GM23248 (cell line): ENCODE measurements around the gene ASRGL1. TPM values are rescaled to one million over a fixed set of nuclear protein-coding genes. Genes with fewer than 3 reads are reported as not detected.

ENCODE experiments used
- DNase-seq: peaks from one replicate; pipeline ENCODE4 v3.0.0-alpha.2; 2015
- H2AFZ ChIP-seq: fragments of 200-600 bp; sonication (generic); 2 replicates; pipeline ENCODE4 v1.6.1; 2016; ENCODE audit warnings: antibody characterized with exemption
- H3F3A ChIP-seq: fragments of 200-600 bp; sonication (generic); 2 replicates; pipeline ENCODE4 v1.6.1; 2016; ENCODE audit warnings: mild to moderate bottlenecking, antibody characterized with exemption, mixed run types; ENCODE audit not compliant: insufficient read depth
- H3K27ac ChIP-seq: fragments of 200-600 bp; sonication (generic); 2 replicates; pipeline ENCODE4 v1.5.1; 2016; ENCODE audit warnings: mild to moderate bottlenecking
- H3K27me3 ChIP-seq: fragments of 200-600 bp; sonication (generic); replicated peaks from 2 replicates; pipeline ENCODE4 v1.6.1; 2016; ENCODE audit warnings: mild to moderate bottlenecking; ENCODE audit not compliant: insufficient read depth
- H3K36me3 ChIP-seq: fragments of 200-600 bp; sonication (generic); 2 replicates; pipeline ENCODE4 v1.6.1; 2016; ENCODE audit warnings: low read depth, mild to moderate bottlenecking
- H3K4me1 ChIP-seq: fragments of 200-600 bp; sonication (generic); 2 replicates; pipeline ENCODE4 v1.6.1; 2016; ENCODE audit warnings: mild to moderate bottlenecking; ENCODE audit not compliant: insufficient read depth
- H3K4me2 ChIP-seq: fragments of 200-600 bp; sonication (generic); one replicate; pipeline ENCODE4 v1.6.1; 2016; ENCODE audit warnings: mild to moderate bottlenecking; ENCODE audit not compliant: unreplicated experiment
- H3K4me3 ChIP-seq: fragments of 200-600 bp; sonication (generic); 2 replicates; pipeline ENCODE4 v1.5.1; 2016; ENCODE audit warnings: mild to moderate bottlenecking
- H3K79me2 ChIP-seq: fragments of 200-600 bp; sonication (generic); 2 replicates; pipeline ENCODE4 v1.6.1; 2016; ENCODE audit warnings: mild to moderate bottlenecking; ENCODE audit not compliant: insufficient read depth
- H3K9ac ChIP-seq: fragments of 200-600 bp; sonication (generic); 2 replicates; pipeline ENCODE4 v1.6.1; 2016; ENCODE audit warnings: mild to moderate bottlenecking
- H3K9me2 ChIP-seq: fragments of 200-600 bp; sonication (generic); 2 replicates; pipeline ENCODE4 v1.6.1; 2016; ENCODE audit warnings: mixed run types, mild to moderate bottlenecking, moderate library complexity; ENCODE audit not compliant: insufficient read depth
- H3K9me3 ChIP-seq: fragments of 200-600 bp; sonication (generic); one replicate; pipeline ENCODE4 v1.6.1; 2017; ENCODE audit warnings: low read depth
- H4K20me1 ChIP-seq: fragments of 200-600 bp; sonication (generic); 2 replicates; pipeline ENCODE4 v1.6.0; 2016; ENCODE audit not compliant: insufficient read depth
- EZH2 ChIP-seq: fragments of 200-600 bp; sonication (generic); IDR thresholded peaks from 2 replicates; pipeline ENCODE4 v1.6.1; 2018; ENCODE audit warnings: antibody characterized with exemption, mild to moderate bottlenecking; ENCODE audit not compliant: insufficient read depth, poor library complexity, severe bottlenecking
- EZH2phosphoT487 ChIP-seq: fragments of 200-600 bp; sonication (generic); IDR thresholded peaks from 2 replicates; pipeline ENCODE4 v1.6.1; 2018; ENCODE audit warnings: antibody characterized with exemption, moderate library complexity, mild to moderate bottlenecking, low read depth; ENCODE audit not compliant: insufficient read depth
- WGBS, 2 experiments: methylation state at CpG; one replicate each; pipeline ENCODE4 v1.1.6; 2015 to 2017; ENCODE audit warnings: low lambda C conversion rate in 2 of 2, low coverage in 1 of 2; ENCODE audit errors: missing lambda C conversion rate in 2 of 2; 5-methylcytosine and 5-hydroxymethylcytosine counted together
- in situ Hi-C: fragments of 300-500 bp; cut with MboI; formaldehyde crosslinking; loops from 2 replicates; pipeline ENCODE4 v1.15.0; 2020
- polyA plus RNA-seq: library from polyadenylated mRNA; unstranded; fragments of >200 nt; fragmentation: Nextera tagmentation; extraction: Ambion mirVana; gene quantifications from 2 replicates; pipeline ENCODE4 v1.2.1, GENCODE V29; 2016
- total RNA-seq: library from RNA; depleted of rRNA; stranded (reverse); fragments of >200 nt; shearing (Covaris generic); gene quantifications from 2 replicates; pipeline ENCODE4 v1.2.3, GENCODE V29; 2014

The ASRGL1 gene
- total and polyA plus RNA-seq, 2 experiments from 2014 or later, result 0.43 to 0.59 TPM

GRCh38 chr11:62307950-62308349 lies 29.3 kb upstream of the ASRGL1 start:
- H3K9me3 ChIP-seq, result no peaks in the 10 kb centered on the region
- peaks cover 10% of the 10 kb centered on the region; the same call in 1 of the 2 replicates for H3K27me3 ChIP-seq
- H3K9me2 ChIP-seq, result no peaks in the 10 kb centered on the region
- TF ChIP-seq EZH2, result no peak
- TF ChIP-seq EZH2phosphoT487, result no peak
- no peaks in the 10 kb centered on the region for H3K36me3 ChIP-seq
- in situ Hi-C loops, result no loop called here
- no peaks in the 10 kb centered on the region for H3F3A ChIP-seq
- no peak overlapping the region for H3K27ac ChIP-seq
- no peak overlapping the region for H3K9ac ChIP-seq
- H3K4me2 ChIP-seq, result no peak overlapping the region
- H3K79me2 ChIP-seq, result no peaks in the 10 kb centered on the region
- H2AFZ ChIP-seq, result no peak overlapping the region
- no peak overlapping the region for H3K4me3 ChIP-seq
- no peaks in the 10 kb centered on the region for H4K20me1 ChIP-seq
- H3K4me1 ChIP-seq, result no peaks in the 10 kb centered on the region
- no peak for DNase-seq

GRCh38 chr11:62309991-62310390 lies 27.3 kb upstream of the ASRGL1 start:
- 31 to 35% methylated on average over 7 of the region's 7 CpGs for WGBS, 2 experiments
- in situ Hi-C loops, result no loop called here
- no peak overlapping the region for H3K4me2 ChIP-seq
- H3K79me2 ChIP-seq, result no peaks in the 10 kb centered on the region
- H3K4me3 ChIP-seq, result no peak overlapping the region
- no peak overlapping the region for H3K27ac ChIP-seq
- no peaks in the 10 kb centered on the region for H3K36me3 ChIP-seq
- no peaks in the 10 kb centered on the region for H4K20me1 ChIP-seq
- no peak for DNase-seq
- no peak overlapping the region for H2AFZ ChIP-seq
- no peak for TF ChIP-seq EZH2
- no peak for TF ChIP-seq EZH2phosphoT487
- no peaks in the 10 kb centered on the region for H3K4me1 ChIP-seq
- H3F3A ChIP-seq, result no peaks in the 10 kb centered on the region
- H3K9me3 ChIP-seq, result no peaks in the 10 kb centered on the region
- no peaks in the 10 kb centered on the region for H3K9me2 ChIP-seq
- no peak overlapping the region for H3K9ac ChIP-seq
- H3K27me3 ChIP-seq, result peaks cover 19% of the 10 kb centered on the region; the same call in 1 of the 2 replicates

DNA sequence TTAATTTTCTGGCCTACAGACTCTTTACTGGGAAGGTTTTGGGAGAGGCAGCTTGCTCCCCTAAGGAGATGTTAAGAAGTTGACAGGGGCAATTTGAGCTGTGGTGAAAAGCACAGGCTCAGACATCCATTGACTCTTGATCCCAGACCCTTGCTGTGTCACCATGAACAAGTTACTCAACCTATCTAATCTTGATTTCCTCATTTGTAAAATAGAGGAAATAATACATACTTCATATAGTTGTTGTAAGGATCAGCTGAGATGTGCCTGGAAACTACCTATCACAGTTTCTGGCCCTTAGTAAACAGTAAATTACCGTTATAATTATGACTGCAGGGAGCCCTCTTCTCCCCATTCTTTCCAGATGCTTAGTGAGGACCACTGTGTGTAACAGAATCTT lies 21.8 kb upstream of the ASRGL1 start:
- 56 to 69% methylated on average over 1 of the region's 1 CpG for WGBS, 2 experiments
- H3K27ac ChIP-seq, result no peak overlapping the region
- H3K9me2 ChIP-seq, result no peaks in the 10 kb centered on the region
- TF ChIP-seq EZH2phosphoT487 (no peak), EZH2 (no peak)
- peaks cover 33% of the 10 kb centered on the region for H3K27me3 ChIP-seq
- no peaks in the 10 kb centered on the region for H3K4me1 ChIP-seq
- H3K36me3 ChIP-seq, result no peaks in the 10 kb centered on the region
- no peaks in the 10 kb centered on the region for H4K20me1 ChIP-seq
- no peak overlapping the region for H2AFZ ChIP-seq
- H3K9ac ChIP-seq, result no peak overlapping the region
- no peaks in the 10 kb centered on the region for H3F3A ChIP-seq
- H3K4me3 ChIP-seq, result no peak overlapping the region
- DNase-seq, result no peak
- no peaks in the 10 kb centered on the region for H3K9me3 ChIP-seq
- no peak overlapping the region for H3K4me2 ChIP-seq
- H3K79me2 ChIP-seq, result no peaks in the 10 kb centered on the region
- in situ Hi-C loops, result no loop called here

GRCh38 chr11:62322524-62322923 lies 14.7 kb upstream of the ASRGL1 start:
- no peaks in the 10 kb centered on the region for H3K4me1 ChIP-seq
- no peak overlapping the region for H2AFZ ChIP-seq
- H3K4me2 ChIP-seq, result no peak overlapping the region
- H3K27me3 ChIP-seq, result peaks cover 4% of the 10 kb centered on the region; the same call in 1 of the 2 replicates
- DNase-seq, result no peak
- H3K9me2 ChIP-seq, result no peaks in the 10 kb centered on the region
- H3K79me2 ChIP-seq, result no peaks in the 10 kb centered on the region
- no peak overlapping the region for H3K4me3 ChIP-seq
- no peaks in the 10 kb centered on the region for H3F3A ChIP-seq
- no peaks in the 10 kb centered on the region for H4K20me1 ChIP-seq
- H3K27ac ChIP-seq, result no peak overlapping the region
- no peak for TF ChIP-seq EZH2
- TF ChIP-seq EZH2phosphoT487, result no peak
- in situ Hi-C loops, result no loop called here
- WGBS, 2 experiments, result 31 to 32% methylated on average over 2 of the region's 2 CpGs
- H3K9ac ChIP-seq, result no peak overlapping the region
- H3K9me3 ChIP-seq, result no peaks in the 10 kb centered on the region
- H3K36me3 ChIP-seq, result no peaks in the 10 kb centered on the region
